Hepatocyte (in vitro differentiated cells): Measurements from ENCODE around the gene KRT10. TPM values are rescaled to one million over a fixed set of nuclear protein-coding genes. Genes with fewer than 3 reads are reported as not detected.

Source experiments
- DNase-seq: peaks from one replicate; pipeline ENCODE4 v3.0.0-alpha.2; 2016; ENCODE audit warnings: low spot score
- H2AFZ ChIP-seq: fragments of 200-600 bp; sonication (generic); 2 replicates; pipeline ENCODE4 v1.6.0; 2016; ENCODE audit warnings: antibody characterized with exemption, mild to moderate bottlenecking
- H3K27ac ChIP-seq: fragments of 200-600 bp; sonication (generic); 2 replicates; pipeline ENCODE4 v1.5.1; 2016; ENCODE audit warnings: mild to moderate bottlenecking
- H3K27me3 ChIP-seq: fragments of 200-600 bp; sonication (generic); 2 replicates; pipeline ENCODE4 v1.6.1; 2016
- H3K36me3 ChIP-seq: fragments of 200-600 bp; sonication (generic); replicated peaks from 2 replicates; pipeline ENCODE4 v1.5.1; 2016; ENCODE audit warnings: low read depth; ENCODE audit not compliant: insufficient read depth
- H3K4me1 ChIP-seq: fragments of 200-600 bp; sonication (generic); 2 replicates; pipeline ENCODE4 v1.5.1; 2016; ENCODE audit warnings: mild to moderate bottlenecking, moderate library complexity; ENCODE audit not compliant: insufficient read depth
- H3K4me2 ChIP-seq: fragments of 200-600 bp; sonication (generic); 2 replicates; pipeline ENCODE4 v1.6.0; 2016
- H3K4me3 ChIP-seq: fragments of 200-600 bp; sonication (generic); 2 replicates; pipeline ENCODE4 v1.5.1; 2016; ENCODE audit warnings: mild to moderate bottlenecking
- H3K79me2 ChIP-seq: fragments of 200-600 bp; sonication (generic); 2 replicates; pipeline ENCODE4 v1.6.0; 2017; ENCODE audit warnings: mild to moderate bottlenecking
- H3K9me2 ChIP-seq: fragments of 200-600 bp; sonication (generic); replicated peaks from 2 replicates; pipeline ENCODE4 v1.6.0; 2017; ENCODE audit warnings: mild to moderate bottlenecking; ENCODE audit not compliant: insufficient read depth
- H3K9me3 ChIP-seq: fragments of 200-600 bp; sonication (generic); 2 replicates; pipeline ENCODE4 v1.5.1; 2016; ENCODE audit warnings: low read depth, mild to moderate bottlenecking
- H4K20me1 ChIP-seq: fragments of 200-600 bp; sonication (generic); 2 replicates; pipeline ENCODE4 v1.6.0; 2016; ENCODE audit warnings: mild to moderate bottlenecking; ENCODE audit not compliant: insufficient read depth, poor library complexity, severe bottlenecking
- CTCF ChIP-seq: fragments of 200-600 bp; sonication (generic); IDR thresholded peaks from 2 replicates; pipeline ENCODE4 v1.5.1; 2016; ENCODE audit warnings: antibody characterized with exemption, mild to moderate bottlenecking; ENCODE audit not compliant: poor library complexity
- EZH2 ChIP-seq: fragments of 200-600 bp; sonication (generic); IDR thresholded peaks from 2 replicates; pipeline ENCODE4 v1.6.1; 2016; ENCODE audit warnings: antibody characterized with exemption, mild to moderate bottlenecking, borderline replicate concordance
- EZH2phosphoT487 ChIP-seq: fragments of 200-600 bp; sonication (generic); IDR thresholded peaks from one replicate; pipeline ENCODE4 v1.6.1; 2018; ENCODE audit warnings: antibody characterized with exemption, mild to moderate bottlenecking, low read depth, moderate library complexity; ENCODE audit not compliant: unreplicated experiment, severe bottlenecking
- WGBS: methylation state at CpG from one replicate; pipeline ENCODE4 v1.1.6; 2016; ENCODE audit warnings: low lambda C conversion rate; ENCODE audit errors: missing lambda C conversion rate; 5-methylcytosine and 5-hydroxymethylcytosine counted together
- polyA plus RNA-seq: library from polyadenylated mRNA; unstranded; fragments of >200 nt; fragmentation: Nextera tagmentation; extraction: Ambion mirVana; gene quantifications from 2 replicates; pipeline ENCODE4 v1.2.1, GENCODE V29; 2016
- total RNA-seq: library from RNA; depleted of rRNA; stranded (reverse); fragments of >200 nt; gene quantifications from 2 replicates; pipeline ENCODE4 v1.2.3, GENCODE V29; 2014

KRT10 gene
- total and polyA plus RNA-seq, 2 experiments from 2014 or later = 39.7 to 153 TPM

DNA sequence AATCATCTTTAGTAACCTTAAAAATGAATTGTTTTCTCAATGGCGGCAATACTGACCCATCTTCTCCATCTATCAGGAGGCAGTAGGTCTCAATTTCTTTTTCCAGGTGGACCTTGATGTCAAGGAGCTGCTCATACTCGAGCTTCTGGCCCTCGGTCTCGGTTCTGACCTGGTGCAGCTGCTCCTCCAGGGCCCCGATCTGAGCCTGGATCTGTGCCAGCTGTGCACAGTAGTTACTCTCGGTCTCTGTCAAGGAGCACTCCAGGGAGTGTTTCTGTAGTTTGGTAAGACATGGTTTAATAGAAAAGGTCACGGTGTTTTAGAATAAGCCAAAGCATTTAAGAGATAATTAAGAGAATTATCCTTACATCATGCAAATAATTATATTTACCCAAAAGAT lies 45.0 kb downstream of the KRT10 start:
- Histone ChIP-seq H3K36me3 (no peaks in the 10 kb centered on the region), H3K4me2 (no peak overlapping the region), H3K4me3 (no peak overlapping the region), H2AFZ (no peak overlapping the region), H3K9me3 (no peaks in the 10 kb centered on the region), H3K9me2 (no peaks in the 10 kb centered on the region), H3K4me1 (no peaks in the 10 kb centered on the region), H3K27me3 (peaks cover 6% of the 10 kb centered on the region), H4K20me1 (no peaks in the 10 kb centered on the region), H3K79me2 (no peaks in the 10 kb centered on the region), H3K27ac (no peak overlapping the region)
- DNase-seq = no peak
- 77% methylated on average over 7 of the region's 7 CpGs for WGBS
- no peak for TF ChIP-seq CTCF
- TF ChIP-seq EZH2phosphoT487 = no peak
- TF ChIP-seq EZH2 = no peak

GRCh38 chr17:40775945-40776344 lies 46.5 kb downstream of the KRT10 start:
- Histone ChIP-seq H3K79me2 (no peaks in the 10 kb centered on the region), H3K9me2 (no peaks in the 10 kb centered on the region), H2AFZ (no peak overlapping the region), H3K4me1 (no peaks in the 10 kb centered on the region), H3K36me3 (no peaks in the 10 kb centered on the region), H3K9me3 (no peaks in the 10 kb centered on the region), H4K20me1 (no peaks in the 10 kb centered on the region), H3K27me3 (peaks cover 11% of the 10 kb centered on the region), H3K27ac (no peak overlapping the region), H3K4me2 (no peak overlapping the region), H3K4me3 (no peak overlapping the region)
- TF ChIP-seq CTCF (no peak), EZH2phosphoT487 (no peak), EZH2 (no peak)
- DNase-seq = no peak
- 84% methylated on average over 4 of the region's 4 CpGs for WGBS

DNA sequence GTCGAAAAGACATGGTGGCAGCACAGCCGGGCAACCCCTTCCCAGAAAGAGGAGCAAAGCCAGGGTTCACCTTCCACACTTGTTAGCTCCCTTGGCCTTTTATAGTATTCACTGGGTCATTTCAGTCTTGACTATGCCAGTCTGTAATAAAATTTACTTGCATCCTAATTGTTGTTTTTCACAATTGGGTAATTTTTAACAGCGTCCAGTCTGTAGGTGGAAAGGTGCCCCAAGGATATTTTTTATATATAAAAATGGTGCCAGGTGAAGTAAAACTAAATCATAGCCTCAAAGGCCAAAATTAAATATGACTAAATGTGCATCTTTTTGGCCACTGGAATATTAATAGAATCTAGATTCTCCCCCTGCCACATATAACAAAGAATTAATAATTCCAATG lies 50.3 kb downstream of the KRT10 start, which contains the start of gene KRT26:
Gene KRT26 (minus strand): TSS at position 101 of the 400 bp plus-strand sequence. CDS start 88 bp downstream, at position 13.
- no peaks in the 10 kb centered on the region for H3K79me2 ChIP-seq
- H2AFZ ChIP-seq = no peak within 1 kb of the TSS
- H3K27me3 ChIP-seq = peaks cover 8% of the 10 kb centered on the region
- H3K36me3 ChIP-seq = no peaks in the 10 kb centered on the region
- no peaks in the 10 kb centered on the region for H3K4me1 ChIP-seq
- TF ChIP-seq EZH2phosphoT487 = no peak
- no peak for TF ChIP-seq EZH2
- TF ChIP-seq CTCF = no peak
- H3K9me3 ChIP-seq = no peaks in the 10 kb centered on the region
- 95% methylated on average over 3 of the region's 3 CpGs for WGBS
- no peak within 1 kb of the TSS for H3K27ac ChIP-seq
- H3K4me3 ChIP-seq = no peak within 1 kb of the TSS
- no peaks in the 10 kb centered on the region for H4K20me1 ChIP-seq
- H3K4me2 ChIP-seq = no peak within 1 kb of the TSS
- no peak for DNase-seq
- no peaks in the 10 kb centered on the region for H3K9me2 ChIP-seq

Other genes with a start within 250 kb of the KRT10 start
- gene SMARCE1, start 174.8 kb downstream of the KRT10 start, total RNA-seq = 103 and 116 TPM in 2 replicates
- 99.9 and 109 TPM in 2 replicates for gene SMARCE1, start 174.8 kb downstream of the KRT10 start, polyA plus RNA-seq
- 1.8 and 2.8 TPM in 2 replicates for gene KRT222, start 157.4 kb downstream of the KRT10 start, total RNA-seq
- gene KRT222, start 157.4 kb downstream of the KRT10 start, polyA plus RNA-seq = 1.5 and 2.1 TPM in 2 replicates
- 0.92 and 1.5 TPM in 2 replicates for gene KRT24, start 118.9 kb downstream of the KRT10 start, total RNA-seq
- 4.5 and 5.8 TPM in 2 replicates for gene KRT24, start 118.9 kb downstream of the KRT10 start, polyA plus RNA-seq
- gene KRT25, start 67.3 kb downstream of the KRT10 start, total RNA-seq = not detected in 2 replicates
- gene KRT25, start 67.3 kb downstream of the KRT10 start, polyA plus RNA-seq = not detected in 2 replicates
- gene KRT26, start 50.4 kb downstream of the KRT10 start, total RNA-seq = not detected in 2 replicates
- not detected in 2 replicates for gene KRT26, start 50.4 kb downstream of the KRT10 start, polyA plus RNA-seq
- not detected in 2 replicates for gene KRT27, start 40.1 kb downstream of the KRT10 start, total RNA-seq
- gene KRT27, start 40.1 kb downstream of the KRT10 start, polyA plus RNA-seq = not detected in 2 replicates
- not detected in 2 replicates for gene KRT28, start 22.7 kb downstream of the KRT10 start, total RNA-seq
- not detected in 2 replicates for gene KRT28, start 22.7 kb downstream of the KRT10 start, polyA plus RNA-seq
- gene KRT12, start 44.6 kb upstream of the KRT10 start, total RNA-seq = not detected in 2 replicates
- gene KRT12, start 44.6 kb upstream of the KRT10 start, polyA plus RNA-seq = not detected in 2 replicates
- gene KRT20, start 62.6 kb upstream of the KRT10 start, total RNA-seq = 2.4 and 3.4 TPM in 2 replicates
- gene KRT20, start 62.6 kb upstream of the KRT10 start, polyA plus RNA-seq = 1.5 and 1.6 TPM in 2 replicates
- 4.0 and 6.4 TPM in 2 replicates for gene KRT23, start 115.0 kb upstream of the KRT10 start, total RNA-seq
- 2.0 and 4.0 TPM in 2 replicates for gene KRT23, start 115.0 kb upstream of the KRT10 start, polyA plus RNA-seq
- 1.0 TPM in 1 of 2 replicates, not detected in the other for gene KRT39, start 144.3 kb upstream of the KRT10 start, total RNA-seq
- not detected in 2 replicates for gene KRT39, start 144.3 kb upstream of the KRT10 start, polyA plus RNA-seq
- 0.33 TPM in 1 of 2 replicates, not detected in the other for gene KRT40, start 161.7 kb upstream of the KRT10 start, total RNA-seq
- 0.19 TPM in 1 of 2 replicates, not detected in the other for gene KRT40, start 161.7 kb upstream of the KRT10 start, polyA plus RNA-seq
- gene KRTAP3-3, start 171.6 kb upstream of the KRT10 start, total RNA-seq = not detected in 2 replicates
- gene KRTAP3-3, start 171.6 kb upstream of the KRT10 start, polyA plus RNA-seq = not detected in 2 replicates
- not detected in 2 replicates for gene KRTAP3-2, start 177.3 kb upstream of the KRT10 start, total RNA-seq
- not detected in 2 replicates for gene KRTAP3-2, start 177.3 kb upstream of the KRT10 start, polyA plus RNA-seq
- gene KRTAP3-1, start 186.5 kb upstream of the KRT10 start, total RNA-seq = not detected in 2 replicates
- gene KRTAP3-1, start 186.5 kb upstream of the KRT10 start, polyA plus RNA-seq = 2.7 and 3.4 TPM in 2 replicates
- not detected in 2 replicates for gene KRTAP1-5, start 204.6 kb upstream of the KRT10 start, total RNA-seq
- gene KRTAP1-5, start 204.6 kb upstream of the KRT10 start, polyA plus RNA-seq = 0.44 TPM in 1 of 2 replicates, not detected in the other
- not detected in 2 replicates for gene KRTAP1-4, start 207.6 kb upstream of the KRT10 start, total RNA-seq
- not detected in 2 replicates for gene KRTAP1-4, start 207.6 kb upstream of the KRT10 start, polyA plus RNA-seq
- gene KRTAP1-3, start 212.3 kb upstream of the KRT10 start, total RNA-seq = not detected in 2 replicates
- not detected in 2 replicates for gene KRTAP1-3, start 212.3 kb upstream of the KRT10 start, polyA plus RNA-seq
- gene KRTAP1-1, start 218.8 kb upstream of the KRT10 start, total RNA-seq = not detected in 2 replicates
- not detected in 2 replicates for gene KRTAP1-1, start 218.8 kb upstream of the KRT10 start, polyA plus RNA-seq
- not detected in 2 replicates for gene KRTAP2-1, start 224.7 kb upstream of the KRT10 start, total RNA-seq
- gene KRTAP2-1, start 224.7 kb upstream of the KRT10 start, polyA plus RNA-seq = not detected in 2 replicates
- gene KRTAP2-2, start 232.6 kb upstream of the KRT10 start, total RNA-seq = not detected in 2 replicates
- gene KRTAP2-2, start 232.6 kb upstream of the KRT10 start, polyA plus RNA-seq = not detected in 2 replicates
- not detected in 2 replicates for gene KRTAP2-3, start 237.5 kb upstream of the KRT10 start, total RNA-seq
- gene KRTAP2-3, start 237.5 kb upstream of the KRT10 start, polyA plus RNA-seq = not detected in 2 replicates
- gene KRTAP2-4, start 243.3 kb upstream of the KRT10 start, total RNA-seq = not detected in 2 replicates
- not detected in 2 replicates for gene KRTAP2-4, start 243.3 kb upstream of the KRT10 start, polyA plus RNA-seq